DMS153 (cell line): ENCODE results near the gene MAP4K3.

Experiments
- DNase-seq: peaks from one replicate; lab custom pipeline; 2025; lab: John Stamatoyannopoulos, UW

MAP4K3 gene

DNA sequence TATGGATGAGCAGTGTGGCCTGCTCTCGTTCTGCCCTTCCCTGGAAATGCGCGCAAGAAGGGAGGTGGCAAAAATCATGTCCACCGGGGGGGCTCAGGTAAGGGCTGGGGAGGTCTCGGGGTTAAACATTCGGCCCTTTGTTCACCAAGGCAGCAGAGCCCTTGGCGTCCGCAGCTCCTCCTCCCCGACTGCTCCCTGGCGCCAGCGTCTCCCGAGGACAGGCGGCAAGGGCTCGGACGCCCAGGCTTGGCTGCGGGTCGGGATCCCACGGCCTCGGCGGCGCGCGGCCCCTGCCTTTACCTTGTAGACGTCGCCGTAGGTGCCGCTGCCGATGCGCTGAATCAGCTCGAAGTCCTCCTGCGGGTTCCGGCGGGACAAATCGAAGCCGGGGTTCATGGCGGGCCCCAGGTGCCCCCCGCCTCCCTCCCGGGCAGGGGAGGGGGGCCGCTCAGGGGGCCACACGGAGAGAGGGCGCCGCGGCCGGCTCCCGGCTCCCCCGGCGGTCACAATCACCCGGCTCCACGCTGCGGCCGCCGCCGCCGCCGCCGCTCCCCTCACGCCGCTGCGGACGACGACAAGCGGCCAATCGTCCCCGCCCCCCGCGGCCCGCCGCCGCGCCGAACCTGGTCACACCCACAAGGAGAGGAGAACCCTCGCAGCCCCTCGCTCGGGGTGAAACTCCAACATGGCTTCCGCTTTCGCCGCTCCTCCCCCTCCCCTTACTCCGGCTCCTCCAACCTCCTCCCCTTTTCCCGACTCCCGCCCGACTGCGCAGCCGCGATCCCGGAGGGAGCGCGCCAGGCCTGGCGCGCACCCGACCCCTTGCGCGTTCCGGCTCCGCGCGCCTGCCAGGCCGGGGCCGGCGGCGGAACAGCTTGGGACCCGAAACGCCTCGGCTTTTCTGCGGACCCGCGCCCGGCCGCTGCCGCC, at the start of gene MAP4K3:
MAP4K3 (minus strand) TSS at position 694 of the 930 bp plus-strand sequence; CDS start at position 396, 298 bp downstream.
- DNase-seq, result peak; percentile 92

DNA sequence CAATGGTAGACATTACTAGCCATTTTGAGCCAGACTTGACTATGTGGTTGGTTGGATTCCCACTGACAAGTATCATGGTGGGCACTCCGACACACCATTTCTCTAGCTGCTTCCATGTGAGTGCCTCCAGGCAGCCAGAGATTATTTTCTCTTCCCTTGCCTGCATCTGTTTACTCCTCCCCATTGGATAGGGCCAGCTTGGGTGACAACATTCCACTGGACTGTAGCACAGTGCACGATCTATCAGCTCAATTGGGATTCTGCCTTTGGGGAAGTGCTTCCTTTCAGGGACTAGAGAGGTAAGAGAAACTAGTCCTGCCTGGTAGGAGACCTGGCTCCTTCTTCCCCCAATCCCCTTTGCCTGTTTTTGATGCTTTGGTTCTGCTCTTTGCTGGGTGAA, 49.0 kb upstream of the MAP4K3 start:
- DNase-seq, result no peak

DNA sequence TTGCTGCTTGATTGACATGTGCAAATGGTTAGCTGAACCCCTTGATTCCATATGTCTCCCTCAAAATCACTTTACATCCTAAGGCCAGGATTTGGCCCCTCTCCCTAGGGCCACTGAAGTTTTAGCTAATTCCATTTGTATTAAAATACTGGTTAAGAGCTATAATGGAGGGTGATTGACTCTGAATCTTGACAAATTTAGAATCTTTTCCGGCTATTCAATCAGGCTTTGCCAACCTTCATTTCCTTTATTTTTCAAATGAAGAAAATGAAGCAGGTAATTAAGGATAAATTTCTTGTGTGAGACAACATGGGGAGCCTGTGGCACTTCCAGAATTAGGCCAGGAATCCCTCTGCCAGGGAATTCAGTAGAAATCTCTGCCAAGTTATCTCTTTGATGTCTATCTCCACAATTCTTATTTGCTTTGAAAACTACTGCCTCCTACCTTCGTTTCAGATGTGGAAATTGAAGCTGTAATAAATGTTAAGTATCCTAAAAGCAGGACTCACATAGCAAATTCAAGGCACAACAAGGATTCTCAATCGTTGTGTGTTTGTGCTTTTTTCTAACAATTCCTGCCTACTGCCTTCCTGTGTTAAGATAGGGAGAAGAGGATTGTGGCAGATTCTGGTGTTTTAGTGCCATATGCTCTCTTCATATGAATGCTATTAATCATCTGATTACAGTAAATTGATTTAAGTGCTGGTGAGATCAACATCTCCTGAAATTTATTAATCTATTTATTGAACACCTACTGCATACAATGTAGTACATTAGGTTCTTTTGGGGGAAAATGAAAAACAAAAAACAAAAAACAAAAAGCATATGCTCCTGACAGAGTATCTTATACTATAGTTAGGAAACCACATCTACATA, 47.8 kb upstream of the MAP4K3 start:
- no peak for DNase-seq

DNA sequence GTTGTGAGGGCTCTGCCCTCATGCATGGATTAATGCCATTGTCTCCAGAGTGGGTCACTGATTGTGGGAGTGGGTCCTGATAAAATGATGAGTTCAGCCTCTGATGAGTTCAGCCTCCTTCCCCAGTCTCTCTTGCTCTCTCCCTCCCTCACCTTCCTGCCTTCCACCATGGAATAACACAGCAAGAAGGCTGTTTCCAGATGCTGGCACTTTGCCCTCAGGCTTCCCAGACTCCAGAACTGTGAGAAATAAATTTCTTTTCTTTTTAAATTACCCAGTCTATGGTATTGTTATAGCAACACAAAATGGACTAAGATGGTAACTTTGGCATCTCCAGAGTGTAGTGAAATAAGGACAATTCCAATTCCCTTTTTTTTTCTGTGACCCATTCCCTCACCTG, 47.1 kb upstream of the MAP4K3 start:
- DNase-seq, result no peak

DNA sequence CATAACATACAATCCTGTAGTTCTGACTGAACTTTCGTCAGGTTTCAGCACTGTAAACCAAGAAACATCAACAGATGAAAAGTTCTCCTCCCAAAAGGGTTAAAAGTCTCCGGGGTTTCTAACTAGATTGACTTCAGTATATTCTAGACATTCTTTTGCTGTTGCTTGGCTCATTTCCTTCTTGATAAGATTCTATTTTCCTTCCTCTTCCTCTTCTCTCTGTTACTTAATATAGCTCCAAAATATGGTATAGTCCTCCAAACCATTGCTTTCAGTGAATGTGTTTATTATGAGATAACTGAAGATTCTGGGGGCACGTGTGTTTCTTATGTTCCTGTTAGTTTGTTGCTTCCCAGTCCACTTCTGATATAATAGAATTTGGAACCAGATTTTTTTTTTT, 46.4 kb upstream of the MAP4K3 start:
- no peak for DNase-seq

DNA sequence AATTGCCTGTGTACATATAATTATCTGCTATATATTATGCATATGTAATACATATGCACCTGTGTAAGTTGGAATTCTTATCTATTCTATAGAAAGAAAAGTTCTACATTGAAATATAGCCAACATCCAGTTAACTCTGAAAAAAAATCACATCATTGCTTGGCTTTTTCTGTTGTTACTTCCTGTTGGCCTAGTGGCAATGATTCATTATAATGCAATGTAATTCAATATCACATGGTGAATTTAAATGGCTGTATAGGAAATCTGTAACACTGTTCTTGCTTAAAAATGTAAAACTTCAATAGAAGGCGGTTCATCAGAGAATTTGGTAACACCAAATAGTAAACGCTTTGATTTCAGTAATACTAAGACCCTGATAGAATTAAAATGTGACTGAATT, 44.5 kb upstream of the MAP4K3 start:
- peak; percentile 11 for DNase-seq

DNA sequence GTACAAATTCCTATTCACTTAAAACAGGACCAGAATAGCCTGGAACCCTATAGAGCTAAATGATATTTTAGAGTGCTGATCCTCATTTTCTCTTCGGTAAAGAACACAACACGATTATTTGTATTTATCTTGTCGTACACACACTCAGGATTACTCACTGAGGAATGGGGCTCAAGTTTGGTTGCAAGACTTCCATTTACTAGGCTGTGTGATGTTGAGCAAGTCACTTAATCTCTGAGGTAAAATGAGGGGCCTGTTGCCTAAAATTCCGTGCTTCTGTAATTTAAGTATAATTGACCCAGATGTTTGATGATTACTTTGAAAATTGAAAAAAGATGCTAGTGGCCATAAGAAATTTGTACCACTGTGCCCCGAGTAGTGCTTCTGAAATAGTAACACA, 42.6 kb upstream of the MAP4K3 start:
- DNase-seq, result no peak

DNA sequence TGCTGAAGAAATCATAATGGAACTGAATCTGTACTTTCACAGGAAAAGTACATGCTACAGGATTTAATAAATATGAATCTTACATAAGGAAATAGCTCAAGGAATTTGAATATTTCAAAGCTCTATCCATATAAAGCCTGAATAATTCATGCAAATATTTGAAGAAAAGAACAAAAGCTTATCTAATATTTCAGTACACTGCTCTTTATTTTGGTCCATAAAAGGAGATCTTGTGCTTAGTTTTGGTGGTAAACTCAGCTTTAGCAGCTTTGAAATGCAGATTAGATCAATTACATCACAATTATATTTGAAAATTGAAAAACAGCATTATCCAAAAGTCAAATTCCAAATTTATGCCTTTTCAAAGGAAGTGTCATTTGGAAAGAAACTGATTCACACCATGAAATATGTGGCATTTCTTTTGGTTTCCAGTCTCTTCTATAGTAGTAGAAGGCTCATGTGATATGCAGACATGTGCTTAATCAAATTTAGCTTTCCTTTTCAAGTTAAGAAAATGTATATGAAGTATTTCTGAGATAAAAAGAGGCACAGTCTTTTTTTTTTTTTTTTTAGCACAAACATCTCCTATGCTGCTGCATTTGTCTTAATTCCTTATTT, 42.1 kb upstream of the MAP4K3 start:
- no peak for DNase-seq

DNA sequence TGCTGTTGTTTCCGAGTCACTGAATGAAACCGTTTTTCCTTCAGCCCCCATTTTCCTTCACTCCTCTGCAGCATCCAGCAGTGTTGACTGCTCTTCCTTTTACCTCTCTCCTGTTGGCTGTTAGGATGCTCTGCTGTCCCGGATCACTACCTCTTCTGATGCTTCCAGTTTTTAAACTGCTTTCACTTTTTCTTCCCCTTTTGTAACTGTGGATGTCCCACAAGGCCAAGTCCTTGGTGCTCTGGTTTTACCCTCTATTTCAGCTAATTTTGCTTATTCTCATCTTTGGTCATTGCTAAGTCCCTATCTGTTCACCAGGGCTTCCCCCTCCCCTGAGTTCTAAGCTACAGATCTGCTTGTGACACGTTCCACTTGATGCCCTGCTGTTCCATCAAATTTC, 39.4 kb upstream of the MAP4K3 start:
- DNase-seq, result no peak

DNA sequence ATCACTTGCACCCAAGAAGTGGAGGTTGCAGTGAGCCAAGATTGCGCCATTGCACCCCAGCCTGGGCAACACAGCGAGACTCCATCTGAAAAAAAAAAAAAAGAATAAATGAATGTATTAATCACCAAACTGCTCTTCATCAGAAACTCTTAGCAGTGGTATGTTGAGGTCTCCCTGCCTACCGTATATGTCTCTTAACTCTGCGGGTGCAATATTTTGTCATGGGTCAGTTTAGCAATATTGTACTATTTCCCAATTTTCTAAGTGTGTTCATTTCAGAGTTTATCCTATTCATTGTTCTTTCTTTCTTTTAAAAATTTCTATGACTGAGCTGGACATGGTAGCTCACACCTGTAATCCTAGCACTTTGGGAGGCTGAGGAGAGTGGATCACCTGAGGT, 37.9 kb upstream of the MAP4K3 start:
- DNase-seq, result no peak

DNA sequence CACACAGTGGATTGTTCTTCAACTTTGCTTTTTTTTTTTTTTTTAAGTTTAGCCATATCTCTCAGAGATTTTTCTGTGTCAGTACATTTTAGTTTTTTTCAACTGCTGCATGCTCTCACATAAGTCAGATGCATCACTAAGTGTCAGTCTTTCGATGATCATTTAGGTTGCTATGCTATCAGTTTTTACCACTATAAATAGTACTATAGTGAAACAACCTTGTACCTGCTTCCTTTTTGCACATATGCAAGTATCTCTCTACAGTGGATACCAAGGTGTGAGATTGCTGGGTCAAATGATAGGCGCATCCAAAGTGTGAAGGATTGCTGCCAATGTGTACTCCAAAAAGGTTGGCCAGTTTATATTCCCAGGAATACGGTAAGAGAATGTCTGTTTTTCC, 33.5 kb upstream of the MAP4K3 start:
- DNase-seq, result no peak

DNA sequence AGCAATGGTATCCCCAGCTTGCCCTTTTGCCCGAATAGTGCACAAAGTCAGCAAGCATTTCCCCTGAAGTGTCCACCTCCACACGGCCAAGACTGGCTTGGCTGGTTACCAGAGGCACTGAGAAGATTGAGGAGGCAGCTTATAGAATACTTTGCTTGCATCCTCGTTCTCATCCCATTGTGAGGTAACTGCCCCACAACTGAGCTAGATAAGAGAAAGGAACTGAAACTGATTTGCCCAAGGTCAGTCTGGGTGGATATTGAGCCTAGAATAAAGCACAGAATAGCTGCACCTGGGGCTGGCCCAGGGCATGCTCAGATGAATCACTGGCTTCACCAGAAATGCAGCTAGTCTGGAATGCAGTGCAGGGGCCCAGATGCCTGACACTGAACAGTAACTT, 32.7 kb upstream of the MAP4K3 start:
- no peak for DNase-seq

DNA sequence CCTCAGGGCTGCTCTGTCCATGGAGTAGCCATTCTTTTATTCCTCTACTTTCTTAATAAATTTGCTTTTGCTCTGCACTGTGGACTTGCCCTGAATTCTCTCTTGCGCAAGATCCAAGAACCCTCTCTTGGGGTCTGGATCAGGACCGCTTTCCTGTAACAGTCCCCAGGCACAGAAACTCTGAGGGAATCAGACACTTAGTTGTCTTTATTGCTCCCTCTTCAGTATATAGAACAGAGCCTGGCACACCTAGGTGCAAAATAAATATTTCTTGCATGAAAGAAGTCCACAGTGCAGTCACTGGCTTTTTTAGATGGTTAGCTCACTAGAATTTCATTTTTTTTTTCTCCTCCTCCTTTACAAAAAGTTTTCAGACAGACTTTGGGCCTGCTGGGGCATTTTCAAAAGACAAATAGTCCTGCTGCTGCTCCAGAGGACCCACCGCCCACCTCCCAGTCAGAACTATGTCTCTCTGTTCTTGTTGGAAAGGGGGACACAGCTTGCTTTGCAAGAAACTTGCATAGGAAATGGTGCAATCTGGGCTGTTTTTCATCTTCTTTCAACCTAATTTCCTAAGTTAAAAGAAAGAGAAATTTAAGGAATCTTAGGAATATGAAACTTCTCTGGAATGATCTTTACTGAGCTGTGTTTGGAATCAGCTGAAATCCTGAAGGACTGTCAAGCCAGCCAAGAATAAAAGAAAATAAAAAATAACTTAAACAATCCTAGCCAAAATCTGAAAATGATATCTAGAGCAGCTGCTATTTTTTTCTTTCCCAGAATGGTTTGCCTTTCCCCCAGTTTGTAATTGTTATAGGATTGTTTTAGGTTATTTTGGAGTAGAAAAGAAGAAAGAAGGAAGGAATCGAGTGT, 31.7 kb upstream of the MAP4K3 start:
- DNase-seq, result no peak

DNA sequence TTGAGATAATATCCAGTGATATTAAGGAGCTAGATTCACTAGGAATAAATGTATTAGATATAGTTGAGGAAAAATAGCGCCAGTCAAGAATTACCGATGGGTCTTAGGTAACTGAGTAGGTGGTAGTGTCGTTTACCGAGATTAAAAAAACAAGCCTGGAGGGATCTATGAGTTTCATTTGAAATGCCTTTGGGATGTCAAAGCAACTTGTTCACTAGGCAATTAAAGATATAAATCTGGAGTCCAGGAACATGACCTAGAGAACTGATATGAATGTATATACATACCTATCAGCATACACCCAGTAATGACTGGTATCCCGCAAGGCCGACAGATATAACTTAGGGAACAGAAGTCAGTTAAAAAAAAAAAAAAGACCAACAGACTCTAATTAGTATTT, 29.2 kb upstream of the MAP4K3 start:
- DNase-seq, result no peak

DNA sequence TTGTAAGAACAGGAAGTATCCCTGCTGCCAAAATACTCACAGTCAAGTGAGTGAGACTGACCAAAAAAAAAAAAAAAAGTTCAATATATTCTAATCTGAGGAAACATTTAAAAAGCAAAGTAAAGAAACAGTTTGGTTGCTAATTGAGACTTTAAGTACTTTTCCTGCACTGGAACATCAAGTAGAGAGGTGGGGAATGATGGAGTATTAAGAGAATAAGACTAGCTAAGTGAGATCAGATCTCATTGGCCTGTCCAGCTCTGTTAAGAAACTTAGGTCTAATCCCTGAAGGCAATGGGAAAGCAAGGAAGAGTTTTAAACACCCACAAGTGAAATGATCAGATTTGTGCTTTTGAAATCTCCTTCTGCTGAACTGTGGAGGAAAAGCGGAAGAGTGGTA, 27.8 kb upstream of the MAP4K3 start:
- no peak for DNase-seq

DNA sequence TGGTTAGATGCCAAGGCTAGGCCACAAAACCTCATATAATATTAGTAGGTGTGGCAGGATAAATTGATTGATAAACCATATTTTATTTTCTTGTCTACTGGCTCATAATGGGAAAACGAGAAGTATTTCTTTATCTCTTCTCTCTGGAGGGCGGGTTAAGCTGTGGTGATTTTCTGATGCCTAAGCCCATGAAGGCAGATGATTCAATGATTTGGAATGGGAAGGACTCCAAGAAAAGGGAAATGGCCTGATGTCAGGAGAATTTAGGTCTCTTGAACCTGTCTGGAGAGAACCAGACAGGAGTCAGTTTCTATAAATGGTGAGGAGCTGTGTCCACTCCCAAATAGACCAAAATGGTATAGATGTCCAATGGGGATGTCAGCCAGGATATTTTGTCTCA, 18.7 kb upstream of the MAP4K3 start:
- no peak for DNase-seq

DNA sequence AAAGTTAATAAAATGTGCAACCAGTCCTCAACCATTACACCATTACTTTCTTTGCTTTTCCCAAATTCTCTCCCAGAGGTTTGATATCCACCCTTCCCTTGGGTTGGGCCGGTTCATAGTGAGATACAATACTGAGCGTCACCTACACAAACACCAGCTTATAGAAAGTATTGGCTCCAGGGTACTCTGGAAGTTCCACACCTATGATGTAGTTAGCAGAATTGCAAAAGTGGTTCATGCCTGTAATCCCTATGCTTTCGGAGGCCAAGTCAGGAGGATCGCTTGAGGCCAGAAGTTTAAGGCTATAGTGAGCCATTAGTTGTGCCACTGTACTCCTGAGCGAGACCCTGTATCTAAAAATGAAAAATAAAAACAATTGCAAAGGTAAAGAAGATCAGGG, 15.3 kb upstream of the MAP4K3 start:
- DNase-seq, result no peak

DNA sequence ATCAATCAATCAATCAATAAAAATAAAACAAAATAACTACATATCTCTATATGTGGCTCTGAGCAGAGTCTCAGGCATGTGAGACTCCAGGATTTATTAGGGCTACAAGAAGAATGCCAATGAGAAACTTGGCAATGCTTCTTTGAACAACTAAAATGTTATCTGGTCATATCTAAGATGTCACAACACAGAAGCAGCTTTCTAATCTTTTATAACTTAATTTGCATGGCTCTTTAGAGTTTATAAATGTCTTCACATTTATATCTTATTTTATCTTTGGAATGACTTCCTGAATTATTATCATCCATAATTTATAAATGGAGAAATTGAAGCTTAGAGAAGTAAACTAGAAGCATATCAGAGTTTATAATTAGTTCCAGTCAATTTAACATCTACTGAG, 14.9 kb upstream of the MAP4K3 start:
- DNase-seq, result no peak

DNA sequence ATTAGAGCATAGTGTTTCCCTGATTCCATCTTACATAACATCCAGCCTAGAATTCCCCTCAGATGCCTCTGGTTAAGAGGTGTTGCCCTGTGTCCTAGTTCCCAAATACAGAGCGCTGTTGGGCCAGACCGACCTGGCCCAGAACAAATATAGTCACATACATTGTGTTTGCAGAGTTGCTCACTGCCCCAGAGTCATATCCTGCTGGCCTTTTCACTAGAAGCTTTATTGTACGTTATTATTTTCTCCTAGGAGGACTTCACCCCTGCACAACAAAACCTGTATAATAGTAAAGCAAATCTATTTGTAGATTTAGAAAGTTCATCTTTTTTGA, 11.1 kb upstream of the MAP4K3 start:
- DNase-seq, result no peak

DNA sequence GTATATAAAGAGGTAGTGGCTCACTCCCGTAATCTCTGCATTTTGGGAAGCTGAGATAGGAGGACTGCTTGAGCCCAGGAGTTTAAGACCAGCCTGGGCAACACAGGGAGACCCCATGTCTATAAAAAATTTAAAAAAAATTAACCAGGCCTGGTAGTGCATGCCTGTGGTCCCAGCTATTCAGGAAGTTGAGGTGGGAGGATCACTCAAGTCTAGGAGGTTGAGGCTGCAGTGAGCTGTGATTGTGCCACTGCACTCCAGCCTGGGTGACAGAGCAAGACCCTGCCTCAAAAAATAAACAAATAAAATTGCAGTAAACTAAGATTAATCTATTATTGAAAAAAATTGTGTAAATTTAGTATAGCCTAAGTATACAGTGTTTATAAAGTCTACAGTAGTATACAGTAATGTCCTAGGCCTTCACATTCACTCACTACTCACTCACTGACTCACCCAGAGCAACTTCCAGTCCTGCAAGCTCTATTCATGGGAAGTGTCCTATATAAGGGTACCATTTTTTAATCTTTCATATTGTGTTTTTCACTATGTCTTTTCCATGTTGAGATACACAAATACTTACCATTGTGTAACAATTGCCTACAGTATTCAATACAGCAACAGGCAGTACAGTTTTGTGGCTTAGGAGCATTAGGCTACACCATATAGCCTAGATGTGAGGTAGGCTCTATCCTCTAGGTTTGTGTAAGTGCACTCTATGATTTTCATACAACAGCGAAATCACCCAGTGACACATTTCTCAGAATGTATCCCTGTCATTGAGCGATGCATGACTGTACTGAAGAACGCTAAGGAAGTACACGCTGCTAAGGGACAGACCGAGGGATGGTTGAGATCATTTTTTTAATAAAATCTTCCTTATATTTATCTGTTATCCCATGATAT, 10.4 kb upstream of the MAP4K3 start:
- no peak for DNase-seq

DNA sequence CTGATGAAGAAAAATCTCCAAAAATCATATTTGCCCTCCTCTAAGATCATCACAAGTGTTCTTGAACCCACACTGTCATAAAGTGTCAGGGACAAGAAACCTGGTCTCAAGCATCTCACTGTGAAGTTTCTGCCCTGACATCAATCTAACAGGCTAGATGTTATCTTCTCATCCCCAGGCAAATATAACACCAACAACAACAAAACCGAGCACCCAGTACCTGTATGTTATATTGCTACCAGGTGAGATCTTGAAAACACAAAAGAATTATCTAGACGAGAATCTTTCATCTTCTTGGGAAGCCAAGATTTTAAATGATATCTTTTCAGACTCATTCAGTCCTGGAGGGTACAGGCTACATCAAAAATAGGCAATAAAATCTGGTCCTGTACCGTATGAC, 8.8 kb upstream of the MAP4K3 start:
- DNase-seq, result no peak
